Tracheal epithelial cell (primary cell): ENCODE data around the gene RDH13. TPM values are rescaled to one million over a fixed set of nuclear protein-coding genes. Genes with fewer than 3 reads are reported as not detected.

Experiments used
- total RNA-seq: library from RNA; depleted of rRNA; stranded (reverse); fragments of >200 nt; gene quantifications from 2 replicates; pipeline ENCODE4 v1.2.1, GENCODE V29; 2014

Gene RDH13
- 21.7 and 37.1 TPM in 2 replicates for total RNA-seq

GRCh38 chr19:55062735-55063491 is at the start of gene RDH13:
Gene RDH13 (minus strand): TSS chr19:55063148. CDS start chr19:55063032, 116 bp downstream.

GRCh38 chr19:55075371-55075998 is 12.5 kb upstream of the RDH13 start, which contains the start of gene EPS8L1:
Gene EPS8L1 (plus strand): TSS chr19:55075869. CDS start chr19:55076445, 576 bp downstream.

Other genes starting within 250 kb of the RDH13 start
- gene KIR3DL1, start 246.7 kb downstream of the RDH13 start, total RNA-seq, result not detected in 2 replicates
- not detected in 2 replicates for gene KIR2DS4, start 230.5 kb downstream of the RDH13 start, total RNA-seq
- gene KIR3DL2, start 212.7 kb downstream of the RDH13 start, total RNA-seq, result not detected in 2 replicates
- gene FCAR, start 188.9 kb downstream of the RDH13 start, total RNA-seq, result not detected in 2 replicates
- gene NCR1, start 157.0 kb downstream of the RDH13 start, total RNA-seq, result not detected in 2 replicates
- gene NLRP7, start 115.6 kb downstream of the RDH13 start, total RNA-seq, result not detected in 2 replicates
- 14.3 and 23.1 TPM in 2 replicates for gene NLRP2, start 96.8 kb downstream of the RDH13 start, total RNA-seq
- gene GP6, start 24.9 kb downstream of the RDH13 start, total RNA-seq, result not detected in 2 replicates
- gene EPS8L1, start 12.7 kb upstream of the RDH13 start, total RNA-seq, result 92.1 and 125 TPM in 2 replicates
- 18.1 and 26.5 TPM in 2 replicates for gene PPP1R12C, start 54.5 kb upstream of the RDH13 start, total RNA-seq
- 79.9 and 106 TPM in 2 replicates for gene TNNT1, start 86.1 kb upstream of the RDH13 start, total RNA-seq
- 0.72 and 2.1 TPM in 2 replicates for gene TNNI3, start 94.6 kb upstream of the RDH13 start, total RNA-seq
- gene DNAAF3, start 103.5 kb upstream of the RDH13 start, total RNA-seq, result 1.2 and 1.5 TPM in 2 replicates
- gene SYT5, start 117.1 kb upstream of the RDH13 start, total RNA-seq, result 0.72 and 1.3 TPM in 2 replicates
- gene PTPRH, start 146.4 kb upstream of the RDH13 start, total RNA-seq, result 1.7 and 3.0 TPM in 2 replicates
- gene TMEM86B, start 165.6 kb upstream of the RDH13 start, total RNA-seq, result 0.21 and 0.24 TPM in 2 replicates
- 17.9 and 22.7 TPM in 2 replicates for gene PPP6R1, start 195.9 kb upstream of the RDH13 start, total RNA-seq
- gene HSPBP1, start 217.0 kb upstream of the RDH13 start, total RNA-seq, result 37.1 and 43.1 TPM in 2 replicates
- 0.21 and 0.48 TPM in 2 replicates for gene BRSK1, start 220.8 kb upstream of the RDH13 start, total RNA-seq